ENCODE measurements around the gene MEAF6.

MEAF6 gene

DNA sequence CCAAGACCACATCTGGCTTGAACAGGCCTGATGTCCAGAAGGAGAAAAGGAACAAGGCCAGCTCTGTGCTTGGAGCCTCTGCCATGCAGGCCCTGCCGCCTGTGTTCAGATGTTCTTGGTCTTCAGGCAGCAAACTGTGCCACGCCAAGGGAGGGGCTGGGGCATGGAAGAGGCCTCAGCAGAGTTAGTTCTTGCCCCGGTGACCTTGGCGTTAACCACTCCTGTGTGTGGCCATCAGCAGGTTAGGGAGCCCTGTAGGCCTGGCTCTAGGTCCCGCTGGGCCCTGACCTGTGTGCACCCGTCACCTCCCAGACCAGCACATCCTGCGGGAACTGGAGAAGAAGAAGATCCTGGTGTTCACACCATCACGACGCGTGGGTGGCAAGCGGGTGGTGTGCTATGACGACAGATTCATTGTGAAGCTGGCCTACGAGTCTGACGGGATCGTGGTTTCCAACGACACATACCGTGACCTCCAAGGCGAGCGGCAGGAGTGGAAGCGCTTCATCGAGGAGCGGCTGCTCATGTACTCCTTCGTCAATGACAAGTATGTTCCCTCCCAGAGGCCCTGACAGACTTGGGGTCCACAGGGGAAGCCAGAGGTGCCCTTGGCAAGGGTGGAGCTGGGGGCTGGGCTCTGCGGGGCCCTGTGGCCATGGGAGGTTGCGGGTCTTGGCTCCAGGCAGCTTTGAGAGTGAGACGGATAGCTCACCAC lies 33.1 kb downstream of the MEAF6 start:
- peaks cover 68% of the 10 kb centered on the region for H3K4me1 Mint-ChIP-seq
- peaks cover 61% of the 10 kb centered on the region for H3K36me3 Mint-ChIP-seq
- H3K27ac Mint-ChIP-seq: peak overlapping the region; percentile 97
- no peak overlapping the region for H3K4me3 Mint-ChIP-seq
- H3K9me3 Mint-ChIP-seq: no peaks in the 10 kb centered on the region
- ATAC-seq: no peak
- H3K27me3 Mint-ChIP-seq: no peaks in the 10 kb centered on the region

- Mint-ChIP-seq H3K27ac (peak overlapping the region; percentile 97), H3K27me3 (no peaks in the 10 kb centered on the region), H3K9me3 (no peaks in the 10 kb centered on the region), H3K36me3 (peaks cover 68% of the 10 kb centered on the region), H3K4me1 (peaks cover 67% of the 10 kb centered on the region), H3K4me3 (peak overlapping the region; percentile 97)
- no peak for ATAC-seq
Observed at GRCh38 chr1:37480581-37481288, 33.8 kb downstream of the MEAF6 start.

- Mint-ChIP-seq H3K36me3 (peaks cover 75% of the 10 kb centered on the region), H3K27me3 (no peaks in the 10 kb centered on the region), H3K27ac (peak overlapping the region; percentile 97), H3K4me1 (peaks cover 71% of the 10 kb centered on the region), H3K4me3 (peak overlapping the region; percentile 97), H3K9me3 (no peaks in the 10 kb centered on the region)
- ATAC-seq: no peak
Observed at GRCh38 chr1:37480125-37480466, 34.5 kb downstream of the MEAF6 start.

DNA sequence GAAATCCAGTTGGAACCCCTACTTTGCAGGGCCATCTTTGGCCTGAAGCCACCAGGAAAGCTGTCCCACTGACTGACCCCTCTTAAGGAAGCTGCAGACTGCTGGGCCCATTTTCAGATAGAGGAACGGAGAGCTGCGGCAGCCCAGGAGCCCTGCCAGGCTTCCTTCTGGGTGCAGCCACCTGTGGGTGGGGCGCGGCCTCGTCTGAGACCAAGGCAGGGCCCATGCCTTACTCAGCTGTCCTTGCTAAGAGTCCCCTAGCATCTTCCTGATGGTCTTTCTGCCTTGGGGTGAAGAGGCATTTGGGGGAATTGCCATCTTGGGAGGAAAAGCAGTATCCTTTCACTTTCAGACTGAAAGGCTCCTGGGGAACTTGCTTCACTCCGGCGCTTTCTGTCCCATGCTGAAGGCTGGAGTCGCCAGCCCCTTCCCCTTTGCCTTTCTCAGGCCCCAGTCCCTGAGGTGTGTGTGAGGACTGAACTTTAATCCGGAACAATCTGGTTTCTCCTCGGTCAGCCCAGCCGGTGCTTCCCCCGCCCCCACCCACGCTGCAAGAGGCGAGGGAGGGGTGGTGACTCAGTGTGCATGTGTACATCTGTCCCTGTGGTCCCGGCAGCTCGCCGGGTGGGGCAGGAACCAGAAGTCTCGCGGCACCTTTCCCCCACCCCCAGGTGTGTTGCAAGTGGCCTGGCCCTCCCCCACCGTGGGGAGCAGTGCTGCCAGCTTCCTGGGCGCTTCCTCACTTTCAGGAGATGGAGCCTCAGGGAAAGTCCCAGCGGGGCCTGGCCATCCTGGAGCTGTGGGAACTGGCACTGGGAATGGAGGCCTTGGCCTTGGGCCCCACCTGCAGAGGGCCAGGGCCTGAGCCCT lies 35.1 kb downstream of the MEAF6 start:
- Mint-ChIP-seq H3K4me1 (peaks cover 72% of the 10 kb centered on the region), H3K27ac (peak overlapping the region; percentile 97), H3K4me3 (peak overlapping the region; percentile 97), H3K27me3 (no peaks in the 10 kb centered on the region), H3K9me3 (no peaks in the 10 kb centered on the region), H3K36me3 (peaks cover 77% of the 10 kb centered on the region)
- ATAC-seq: peak; percentile 80

DNA sequence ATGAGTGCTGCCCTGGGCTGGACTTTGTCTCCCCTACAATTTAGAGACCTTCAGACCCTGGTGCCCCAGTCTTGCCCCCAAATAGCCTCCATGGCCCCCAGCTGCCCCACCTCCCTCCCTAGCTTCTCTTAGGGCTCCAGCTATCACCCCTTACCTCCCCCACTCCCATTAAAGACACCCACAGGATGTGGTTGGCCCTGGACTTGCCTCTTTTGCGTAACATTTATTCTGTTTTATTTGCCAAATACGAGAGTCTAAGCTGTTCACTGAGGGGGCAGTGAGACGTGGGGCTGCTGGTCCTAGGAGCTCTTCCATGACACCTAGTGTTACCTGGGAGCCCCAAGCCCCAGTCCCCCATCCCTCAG lies 35.7 kb downstream of the MEAF6 start:
- ATAC-seq: no peak
- Mint-ChIP-seq H3K4me1 (peaks cover 68% of the 10 kb centered on the region), H3K27ac (peak overlapping the region; percentile 97), H3K4me3 (peak overlapping the region; percentile 97), H3K9me3 (no peaks in the 10 kb centered on the region), H3K36me3 (peaks cover 72% of the 10 kb centered on the region), H3K27me3 (no peaks in the 10 kb centered on the region)

GRCh38 chr1:37478451-37478881 lies 36.1 kb downstream of the MEAF6 start:
- H3K9me3 Mint-ChIP-seq: no peaks in the 10 kb centered on the region
- H3K36me3 Mint-ChIP-seq: peaks cover 69% of the 10 kb centered on the region
- H3K4me1 Mint-ChIP-seq: peaks cover 68% of the 10 kb centered on the region

DNA sequence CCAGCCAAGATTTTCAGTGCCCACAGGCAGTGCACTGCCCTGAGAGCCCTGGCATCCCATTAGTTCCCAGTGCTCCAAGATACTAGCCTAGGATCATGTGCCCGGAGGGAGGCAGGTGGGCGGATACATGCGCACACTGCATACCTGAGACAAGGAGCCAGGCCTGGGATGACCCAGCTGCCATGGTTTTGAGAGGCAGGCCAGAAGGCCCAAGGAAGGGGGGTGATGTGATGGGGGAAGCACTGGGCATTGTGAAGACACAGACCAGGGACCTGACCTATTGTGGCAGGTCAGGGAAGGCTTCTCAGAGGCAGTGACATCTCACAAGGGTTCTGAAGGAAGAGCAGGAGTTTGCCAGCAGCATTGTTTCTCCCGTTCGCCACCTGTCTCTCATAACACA lies 36.6 kb downstream of the MEAF6 start:
- H3K27ac Mint-ChIP-seq: peak overlapping the region; percentile 97

More at GRCh38 chr1:37478451-37478881, 36.1 kb downstream of the MEAF6 start:
- ATAC-seq: no peak
- Mint-ChIP-seq H3K27me3 (no peaks in the 10 kb centered on the region), H3K4me3 (peak overlapping the region; percentile 97), H3K27ac (peak overlapping the region; percentile 97)

GRCh38 chr1:37477198-37477931 lies 37.2 kb downstream of the MEAF6 start:
- ATAC-seq: peak; percentile 77
- peak overlapping the region; percentile 97 for H3K4me3 Mint-ChIP-seq
- H3K9me3 Mint-ChIP-seq: no peaks in the 10 kb centered on the region
- H3K27ac Mint-ChIP-seq: peak overlapping the region; percentile 97
- H3K4me1 Mint-ChIP-seq: peaks cover 70% of the 10 kb centered on the region
- H3K36me3 Mint-ChIP-seq: peaks cover 64% of the 10 kb centered on the region
- no peaks in the 10 kb centered on the region for H3K27me3 Mint-ChIP-seq

More for the DNA sequence above, 36.6 kb downstream of the MEAF6 start:
- Mint-ChIP-seq H3K27me3 (no peaks in the 10 kb centered on the region), H3K9me3 (no peaks in the 10 kb centered on the region), H3K36me3 (peaks cover 69% of the 10 kb centered on the region), H3K4me1 (peaks cover 70% of the 10 kb centered on the region), H3K4me3 (peak overlapping the region; percentile 97)
- ATAC-seq: no peak

- H3K4me3 Mint-ChIP-seq: peak overlapping the region; percentile 97
- no peak for ATAC-seq
- H3K27me3 Mint-ChIP-seq: no peaks in the 10 kb centered on the region
- H3K36me3 Mint-ChIP-seq: peaks cover 57% of the 10 kb centered on the region
- peak overlapping the region; percentile 97 for H3K27ac Mint-ChIP-seq
- H3K4me1 Mint-ChIP-seq: peaks cover 67% of the 10 kb centered on the region
- no peaks in the 10 kb centered on the region for H3K9me3 Mint-ChIP-seq
Observed at GRCh38 chr1:37476460-37477197, 37.9 kb downstream of the MEAF6 start.

DNA sequence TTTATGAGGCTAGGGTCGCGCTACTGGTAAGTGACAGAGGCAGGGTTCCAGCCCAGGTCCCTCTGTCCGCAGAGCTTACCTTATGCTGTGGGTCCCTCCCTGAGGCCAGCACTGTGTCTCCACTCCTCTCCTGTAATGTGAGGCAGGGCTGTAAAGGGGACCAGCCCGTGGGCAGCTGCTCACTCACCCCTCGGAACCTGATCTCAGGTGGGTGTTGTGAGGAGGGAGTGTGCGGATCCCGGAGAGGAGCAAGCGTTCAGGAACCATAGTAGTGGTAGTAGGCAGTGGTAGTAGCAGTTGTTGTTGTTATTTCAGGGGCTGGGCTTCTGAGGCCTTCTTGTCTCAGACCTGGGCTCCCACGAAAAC lies 38.5 kb downstream of the MEAF6 start:
- ATAC-seq: no peak
- H3K4me3 Mint-ChIP-seq: peak overlapping the region; percentile 97
- H3K36me3 Mint-ChIP-seq: peaks cover 51% of the 10 kb centered on the region
- H3K9me3 Mint-ChIP-seq: no peaks in the 10 kb centered on the region
- no peaks in the 10 kb centered on the region for H3K27me3 Mint-ChIP-seq
- peak overlapping the region; percentile 97 for H3K27ac Mint-ChIP-seq
- peaks cover 62% of the 10 kb centered on the region for H3K4me1 Mint-ChIP-seq

DNA sequence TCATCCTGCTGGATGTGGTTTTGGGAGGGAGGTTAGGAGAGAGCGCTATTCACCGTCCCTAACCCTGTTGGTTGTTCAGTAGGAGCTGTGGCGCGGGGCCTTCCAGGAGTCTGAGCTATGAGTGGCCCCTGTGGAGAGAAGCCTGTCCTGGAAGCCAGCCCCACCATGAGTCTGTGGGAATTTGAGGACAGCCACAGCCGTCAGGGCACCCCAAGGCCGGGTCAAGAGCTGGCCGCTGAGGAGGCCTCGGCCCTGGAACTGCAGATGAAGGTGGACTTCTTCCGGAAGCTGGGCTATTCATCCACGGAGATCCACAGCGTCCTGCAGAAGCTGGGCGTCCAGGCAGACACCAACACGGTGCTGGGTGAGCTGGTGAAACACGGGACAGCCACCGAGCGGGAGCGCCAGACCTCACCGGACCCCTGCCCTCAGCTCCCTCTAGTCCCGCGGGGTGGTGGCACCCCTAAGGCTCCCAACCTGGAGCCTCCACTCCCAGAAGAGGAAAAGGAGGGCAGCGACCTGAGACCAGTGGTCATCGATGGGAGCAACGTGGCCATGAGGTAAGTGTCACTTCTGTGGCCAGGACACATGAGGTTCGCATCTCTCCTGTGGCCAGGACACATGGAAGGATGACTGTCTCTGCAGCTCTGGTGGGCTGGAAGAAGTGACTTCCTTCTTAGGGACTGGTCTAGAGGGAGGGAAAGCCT lies 39.0 kb downstream of the MEAF6 start:
- H3K4me3 Mint-ChIP-seq: peak overlapping the region; percentile 97
- H3K27me3 Mint-ChIP-seq: no peaks in the 10 kb centered on the region
- no peaks in the 10 kb centered on the region for H3K9me3 Mint-ChIP-seq
- peak overlapping the region; percentile 97 for H3K27ac Mint-ChIP-seq
- no peak for ATAC-seq
- peaks cover 50% of the 10 kb centered on the region for H3K36me3 Mint-ChIP-seq
- H3K4me1 Mint-ChIP-seq: peaks cover 56% of the 10 kb centered on the region

GRCh38 chr1:37474697-37475379 lies 39.7 kb downstream of the MEAF6 start:
- ATAC-seq: no peak
- Mint-ChIP-seq H3K27ac (peak overlapping the region; percentile 97), H3K4me3 (peak overlapping the region; percentile 97), H3K36me3 (peaks cover 48% of the 10 kb centered on the region), H3K9me3 (no peaks in the 10 kb centered on the region), H3K4me1 (peaks cover 51% of the 10 kb centered on the region), H3K27me3 (no peaks in the 10 kb centered on the region)

GRCh38 chr1:37474046-37474696 lies 40.4 kb downstream of the MEAF6 start, which contains the start of gene ZC3H12A:
Gene ZC3H12A, plus strand, starts transcription at chr1:37474580. Its CDS starts 917 bp downstream, at chr1:37475497.
- peak within 1 kb of the TSS; percentile 97 for H3K27ac Mint-ChIP-seq
- H3K27me3 Mint-ChIP-seq: no peaks in the 10 kb centered on the region
- H3K36me3 Mint-ChIP-seq: peaks cover 41% of the 10 kb centered on the region
- ATAC-seq: peak; percentile 85
- peaks cover 51% of the 10 kb centered on the region for H3K4me1 Mint-ChIP-seq
- no peaks in the 10 kb centered on the region for H3K9me3 Mint-ChIP-seq
- H3K4me3 Mint-ChIP-seq: peak within 1 kb of the TSS; percentile 97

Data from stimulated activated memory B cell treated with anti-CD40 and anti-IgM and Interleukin-4, amounts not matched to agents 10 μg/mL and 1 μg/mL and 100 μg/mL, for 72 hours (primary cell).